ENCODE measurements around the gene DOCK3.
"Not testable (repeated sequence)": the region's sequence is repeated elsewhere in the genome, so short reads cannot be mapped to it uniquely, and the experiment has no call there.

Gene DOCK3

DNA sequence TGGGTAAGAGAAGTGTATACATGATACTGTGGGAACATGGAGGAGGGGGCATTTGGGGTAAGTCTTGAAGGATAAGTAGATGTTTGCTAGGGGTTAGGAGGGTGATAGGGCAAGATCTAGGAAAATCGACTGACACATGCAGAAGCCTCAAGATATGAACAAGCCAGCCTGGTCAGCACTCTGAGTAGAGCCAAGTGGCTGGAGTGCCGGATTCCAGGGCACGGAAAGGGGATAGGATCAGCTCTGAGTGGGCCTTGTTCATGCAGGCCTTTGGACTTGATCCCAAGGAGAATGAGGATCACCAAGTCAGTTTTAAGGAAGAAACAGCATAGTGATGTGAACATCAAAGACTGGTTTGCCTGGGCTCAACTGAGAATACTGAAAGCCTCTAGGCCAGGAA is 686.1 kb downstream of the DOCK3 start:
- no peak for DNase-seq (ENCODE audit: low read depth)

DNA sequence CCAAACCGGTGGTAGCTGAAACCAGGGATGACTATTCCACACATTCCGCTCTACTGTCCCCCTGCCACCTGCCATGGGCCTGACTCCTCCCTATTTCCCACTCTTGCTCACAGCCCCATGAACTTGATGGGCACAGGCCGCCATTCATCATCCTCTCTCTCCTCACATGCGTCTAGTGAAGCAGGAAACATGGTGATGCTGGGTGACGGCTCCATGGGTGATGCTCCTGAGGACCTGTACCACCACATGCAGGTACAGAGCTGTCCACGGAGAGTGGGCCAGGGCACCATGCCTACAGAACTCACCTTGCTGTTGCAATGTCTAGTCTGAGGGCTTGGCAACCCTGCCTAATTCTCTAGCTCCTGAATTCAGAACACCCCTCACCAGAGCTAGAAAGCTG is 687.0 kb downstream of the DOCK3 start:
- DNase-seq (ENCODE audit: low read depth) = no peak

DNA sequence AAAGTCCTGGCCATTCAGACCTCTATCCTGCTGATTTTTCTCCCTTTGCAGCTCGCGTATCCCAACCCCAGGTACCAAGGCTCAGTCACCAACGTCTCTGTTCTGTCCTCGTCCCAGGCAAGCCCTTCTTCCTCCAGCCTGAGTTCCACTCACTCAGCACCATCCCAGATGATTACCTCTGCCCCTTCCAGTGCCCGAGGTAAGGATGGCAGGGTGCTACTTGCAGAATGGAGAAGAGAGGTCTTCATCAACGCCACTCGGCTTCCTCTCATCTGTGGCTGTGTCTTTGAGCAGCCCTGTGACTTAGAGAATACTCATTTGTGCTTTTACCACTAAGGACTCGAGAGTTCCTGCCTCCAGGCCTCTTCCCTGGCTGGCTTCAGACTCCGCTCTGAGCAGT is 687.7 kb downstream of the DOCK3 start:
- DNase-seq (ENCODE audit: low read depth) = no peak

DNA sequence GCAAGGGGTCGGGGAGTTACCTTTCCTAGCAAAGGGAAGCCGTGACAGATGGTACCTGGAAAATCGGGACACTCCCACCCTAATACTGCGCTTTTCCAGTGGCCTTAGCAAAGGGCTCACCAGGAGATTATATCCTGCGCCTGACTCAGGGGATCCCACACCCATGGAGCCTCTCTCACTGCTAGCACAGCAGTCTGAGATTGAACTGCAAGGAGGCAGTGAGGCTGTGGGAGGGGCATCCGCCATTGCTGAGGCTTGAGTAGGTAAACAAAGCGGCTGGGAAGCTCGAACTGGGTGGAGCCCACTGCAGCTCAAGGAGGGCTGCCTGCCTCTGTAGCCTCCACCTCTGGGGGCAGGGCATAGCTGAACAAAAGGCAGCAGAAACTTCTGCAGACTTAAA is 693.5 kb downstream of the DOCK3 start:
- not testable (repeated sequence) for DNase-seq (ENCODE audit: low read depth)

DNA sequence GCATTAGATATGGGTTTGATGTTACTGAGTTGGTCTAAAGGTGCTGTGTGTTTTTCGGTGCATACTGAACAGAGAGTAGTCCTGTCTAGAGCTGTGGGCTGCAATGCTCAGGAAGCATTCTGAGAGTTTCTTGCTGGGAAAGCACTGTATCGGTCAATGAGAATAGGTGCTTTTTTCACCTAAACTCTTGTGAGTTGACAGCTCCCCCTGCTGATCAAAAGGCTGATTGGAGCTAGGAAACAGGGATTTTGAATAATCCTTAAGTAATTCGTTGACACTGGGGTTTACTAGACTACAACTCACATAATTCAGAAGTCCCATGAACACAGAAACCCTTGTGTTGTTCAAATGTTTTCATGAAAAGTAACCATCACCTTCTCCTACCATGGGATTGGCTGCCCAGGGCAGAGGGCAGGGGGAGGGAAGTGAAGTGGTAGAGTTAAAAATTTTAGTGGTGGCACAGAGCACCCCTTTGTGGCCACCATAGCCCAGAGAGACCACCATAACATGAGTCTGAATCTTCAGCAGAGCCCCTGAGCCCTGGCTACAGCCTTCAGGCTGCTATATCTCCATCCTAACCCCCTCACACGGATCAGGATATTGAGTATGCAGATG is 697.3 kb downstream of the DOCK3 start:
- DNase-seq (ENCODE audit: low read depth) = peak; percentile 34

DNA sequence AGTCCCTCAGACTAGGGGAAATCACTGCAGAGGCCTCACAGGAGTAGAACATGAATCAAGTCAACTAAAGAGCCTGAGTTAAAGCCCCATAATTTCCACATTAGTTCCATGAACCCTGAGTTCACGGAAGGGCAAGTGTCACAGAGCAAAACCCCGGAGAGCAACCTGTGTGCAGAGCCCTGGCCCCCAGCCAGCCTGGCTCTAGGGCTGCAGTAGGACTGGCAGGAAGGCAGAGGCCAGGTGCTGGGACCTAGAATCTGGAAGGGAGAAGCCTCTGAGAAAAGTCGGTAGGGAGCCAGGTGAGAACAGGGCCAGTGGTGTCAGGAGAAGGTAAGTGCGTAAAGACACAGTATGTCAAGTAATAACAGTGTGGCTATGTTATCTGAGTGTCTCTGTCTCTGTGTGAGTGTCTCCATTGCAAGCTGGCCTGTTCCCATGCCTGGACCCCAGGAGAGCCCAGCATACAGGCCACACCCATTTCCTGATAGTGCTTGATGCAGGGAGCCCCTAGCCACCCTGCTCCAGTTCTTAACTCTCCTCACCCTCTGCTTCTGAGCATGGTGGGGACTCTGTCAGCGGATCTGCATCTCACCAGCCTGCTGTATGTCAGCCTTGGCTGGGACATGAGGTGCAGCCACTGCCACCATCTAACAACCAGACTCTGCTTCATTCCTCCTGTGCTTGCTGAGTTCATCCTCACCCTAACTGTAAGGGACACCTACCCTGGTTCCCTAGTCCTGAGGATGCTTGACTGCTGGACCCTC is 699.1 kb downstream of the DOCK3 start:
- no peak for DNase-seq (ENCODE audit: low read depth)

DNA sequence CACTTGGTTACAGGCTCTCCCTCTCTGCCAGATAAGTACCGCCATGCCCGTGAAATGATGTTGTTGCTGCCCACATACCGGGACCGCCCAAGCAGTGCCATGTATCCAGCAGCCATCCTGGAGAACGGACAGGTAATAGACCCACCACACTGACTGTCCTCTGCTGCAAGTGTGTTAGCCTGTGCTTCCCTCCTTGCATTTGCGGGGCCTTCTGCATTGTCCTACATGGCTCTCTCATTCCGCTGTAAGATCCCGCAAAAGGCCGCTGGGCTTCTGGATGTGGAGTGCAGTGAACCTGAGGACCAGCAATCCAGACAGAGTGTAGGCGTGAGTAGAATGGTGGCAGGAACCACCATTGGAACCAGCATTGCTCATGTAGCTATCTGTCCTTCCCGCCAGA is 699.7 kb downstream of the DOCK3 start:
- no peak for DNase-seq (ENCODE audit: low read depth)

DNA sequence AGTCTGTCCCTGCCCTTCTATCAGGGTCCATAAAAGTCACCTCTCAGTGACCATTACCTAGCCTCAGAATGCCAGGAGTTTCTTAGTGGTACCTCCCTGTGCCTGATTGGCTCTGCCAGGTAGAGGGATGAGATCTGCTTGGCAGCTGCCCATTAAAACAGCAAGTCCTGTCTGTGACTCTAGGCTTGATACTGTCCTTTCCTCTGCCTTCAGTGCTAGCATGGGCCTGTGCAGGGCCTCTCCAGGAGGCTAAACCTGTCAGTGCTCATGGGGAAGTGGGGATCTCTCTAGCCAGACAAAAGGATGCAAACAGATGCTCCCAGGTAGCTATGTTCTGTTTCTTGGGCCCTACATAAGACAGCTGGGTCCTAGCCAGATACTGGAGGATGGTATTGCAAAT is 700.4 kb downstream of the DOCK3 start:
- no peak for DNase-seq (ENCODE audit: low read depth)

DNA sequence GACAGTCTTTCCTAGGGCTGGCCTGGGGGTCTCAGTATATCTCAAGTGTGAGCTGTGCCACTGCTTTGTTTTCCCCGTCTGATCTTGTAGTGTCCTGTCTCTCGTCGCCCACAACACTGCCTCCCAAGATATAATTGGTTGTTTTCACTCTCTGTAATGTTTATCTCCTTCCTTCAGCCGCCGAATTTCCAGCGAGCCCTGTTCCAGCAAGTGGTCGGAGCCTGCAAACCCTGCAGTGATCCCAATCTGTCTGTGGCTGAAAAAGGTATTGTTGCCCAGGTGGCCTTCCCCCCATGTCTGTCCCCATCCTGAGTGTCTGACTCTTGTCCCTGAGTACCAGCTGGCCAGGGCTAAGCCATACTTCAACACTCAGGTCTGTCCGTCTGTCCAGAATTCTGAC is 700.8 kb downstream of the DOCK3 start:
- no peak for DNase-seq (ENCODE audit: low read depth)

DNA sequence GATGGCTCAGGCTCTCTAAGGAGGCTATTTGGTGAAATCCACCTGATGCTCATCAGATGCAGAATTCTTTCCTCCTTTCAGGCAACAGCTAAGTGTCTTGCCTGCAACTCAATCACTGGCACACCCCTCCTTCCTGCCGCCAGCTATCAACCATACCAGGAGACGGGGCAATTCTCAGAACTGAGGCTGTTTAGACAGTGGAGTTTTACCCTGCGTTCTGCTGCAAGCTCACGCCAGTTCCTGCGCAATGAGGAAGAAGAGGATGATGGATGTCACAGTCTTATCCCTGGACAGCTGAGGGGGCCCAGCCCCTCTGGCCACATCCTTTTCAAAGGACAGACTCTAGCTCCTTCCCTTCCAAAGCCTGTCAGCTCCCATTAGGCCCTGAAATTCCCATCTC is 703.3 kb downstream of the DOCK3 start:
- no peak for DNase-seq (ENCODE audit: low read depth)

DNA sequence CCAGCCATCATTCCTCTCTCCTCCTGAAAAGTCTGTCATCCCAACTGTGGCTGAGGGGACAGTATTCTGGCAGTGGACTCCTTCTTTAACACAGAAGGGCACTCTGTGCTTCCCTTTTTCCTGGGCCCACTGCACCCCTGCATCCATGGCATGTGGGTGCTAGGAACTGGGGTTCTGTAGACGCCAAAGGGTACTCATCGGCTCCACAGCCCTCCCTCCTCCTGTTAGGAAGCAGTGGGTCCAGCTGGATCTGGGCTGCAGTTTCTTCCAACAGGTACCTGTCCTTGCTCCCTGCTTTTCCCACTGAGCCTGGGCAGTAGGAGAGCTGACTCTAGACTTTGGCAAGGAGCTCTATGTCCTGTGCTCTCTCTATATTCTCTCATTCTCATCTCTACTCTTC is 704.0 kb downstream of the DOCK3 start:
- no peak for DNase-seq (ENCODE audit: low read depth)

DNA sequence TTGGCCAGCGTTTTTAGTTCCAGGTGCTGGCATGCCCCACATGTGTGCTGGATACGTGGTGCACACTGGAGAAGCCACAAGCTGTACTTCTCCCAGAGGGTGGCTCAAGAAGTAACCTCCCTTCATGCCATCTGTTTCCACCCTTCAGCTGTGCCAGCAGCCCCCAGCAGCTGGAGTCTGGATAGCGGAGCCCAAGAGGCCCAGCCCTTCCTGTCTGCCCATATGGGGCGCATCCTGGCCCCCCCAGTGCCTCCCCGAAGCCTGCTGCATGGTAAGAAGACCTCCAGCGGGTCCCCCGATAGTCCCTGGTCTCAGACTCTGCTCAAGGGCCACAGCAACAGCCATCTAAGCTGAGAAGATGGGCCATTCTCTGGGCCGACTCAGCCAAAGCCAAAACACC is 704.6 kb downstream of the DOCK3 start:
- DNase-seq (ENCODE audit: low read depth) = no peak

DNA sequence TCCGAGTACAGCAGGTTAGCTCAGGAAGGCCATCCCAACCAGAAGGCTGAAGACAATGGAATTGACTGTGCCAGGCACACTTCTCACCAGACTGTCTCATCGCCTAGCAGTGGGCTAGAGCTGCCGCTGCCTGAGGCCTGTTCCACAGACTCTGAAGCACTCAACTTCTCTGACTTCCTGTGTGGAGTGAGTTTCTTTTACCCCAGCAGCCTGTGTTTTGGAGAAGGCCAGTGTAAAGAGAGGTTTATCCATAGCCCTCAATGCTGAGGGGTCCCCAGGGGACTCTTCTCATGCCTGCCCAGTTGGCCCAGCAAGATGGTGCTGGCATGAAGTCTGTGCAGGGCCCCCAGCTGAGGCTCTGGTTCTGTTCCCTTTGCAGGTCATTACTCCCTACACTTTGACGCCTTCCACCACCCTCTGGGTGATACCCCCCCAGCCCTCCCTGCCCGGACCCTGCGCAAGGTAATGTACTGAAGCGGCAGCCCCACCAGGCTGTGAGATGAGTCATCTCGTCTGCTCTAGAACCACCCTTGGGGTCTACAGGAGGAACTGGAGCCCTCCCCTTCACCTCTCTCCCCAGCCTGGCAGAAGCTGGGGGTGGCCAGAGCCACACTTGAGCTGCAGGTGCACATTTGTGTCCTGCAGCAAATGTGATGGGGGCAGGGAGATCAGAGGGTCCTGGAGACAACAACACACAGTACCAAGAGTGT is 705.2 kb downstream of the DOCK3 start:
- DNase-seq (ENCODE audit: low read depth) = no peak

DNA sequence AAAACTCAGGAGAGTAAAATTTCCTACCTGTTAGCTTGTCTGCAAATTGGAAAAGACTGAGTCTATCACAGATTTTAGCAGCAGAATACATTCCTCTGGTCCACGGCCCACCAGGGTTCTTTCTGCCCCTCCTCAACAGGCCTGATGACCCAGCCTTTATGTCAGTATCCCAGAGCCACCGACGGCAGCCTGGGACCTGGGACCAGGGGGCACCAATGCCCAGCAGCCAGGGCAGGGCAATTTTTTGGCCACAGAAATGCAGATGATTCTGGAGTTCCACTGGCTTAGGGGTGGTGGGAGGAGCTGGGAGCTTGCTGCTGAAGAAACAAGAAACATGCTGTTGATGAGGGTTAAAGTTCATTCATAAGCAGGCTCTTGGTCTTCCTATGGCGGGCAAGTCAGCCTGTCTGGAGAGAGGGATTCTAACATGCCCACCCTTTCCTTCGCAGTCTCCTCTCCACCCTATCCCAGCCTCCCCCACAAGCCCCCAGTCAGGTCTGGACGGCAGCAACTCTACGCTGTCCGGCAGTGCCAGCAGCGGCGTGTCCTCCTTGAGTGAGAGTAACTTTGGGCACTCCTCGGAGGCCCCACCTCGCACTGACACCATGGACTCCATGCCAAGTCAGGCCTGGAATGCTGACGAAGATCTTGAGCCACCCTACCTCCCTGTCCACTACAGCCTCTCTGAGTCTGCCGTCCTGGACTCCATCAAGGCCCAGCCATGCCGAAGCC is 706.0 kb downstream of the DOCK3 start:
- no peak for DNase-seq (ENCODE audit: low read depth)

DNA sequence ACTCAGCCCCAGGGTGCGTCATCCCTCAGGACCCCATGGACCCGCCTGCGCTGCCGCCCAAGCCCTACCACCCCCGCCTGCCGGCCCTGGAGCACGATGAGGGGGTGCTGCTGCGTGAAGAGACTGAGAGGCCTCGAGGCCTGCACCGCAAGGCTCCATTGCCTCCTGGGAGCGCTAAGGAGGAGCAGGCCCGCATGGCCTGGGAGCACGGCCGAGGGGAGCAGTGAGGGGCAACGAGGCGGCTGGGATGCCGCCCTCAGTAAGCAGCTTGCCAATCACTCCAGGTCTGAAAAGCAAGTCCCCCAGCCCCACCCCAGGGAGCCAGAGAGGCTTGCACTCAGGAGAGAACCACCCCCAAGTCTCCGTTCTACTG is 706.6 kb downstream of the DOCK3 start:
- DNase-seq (ENCODE audit: low read depth) = no peak

DNA sequence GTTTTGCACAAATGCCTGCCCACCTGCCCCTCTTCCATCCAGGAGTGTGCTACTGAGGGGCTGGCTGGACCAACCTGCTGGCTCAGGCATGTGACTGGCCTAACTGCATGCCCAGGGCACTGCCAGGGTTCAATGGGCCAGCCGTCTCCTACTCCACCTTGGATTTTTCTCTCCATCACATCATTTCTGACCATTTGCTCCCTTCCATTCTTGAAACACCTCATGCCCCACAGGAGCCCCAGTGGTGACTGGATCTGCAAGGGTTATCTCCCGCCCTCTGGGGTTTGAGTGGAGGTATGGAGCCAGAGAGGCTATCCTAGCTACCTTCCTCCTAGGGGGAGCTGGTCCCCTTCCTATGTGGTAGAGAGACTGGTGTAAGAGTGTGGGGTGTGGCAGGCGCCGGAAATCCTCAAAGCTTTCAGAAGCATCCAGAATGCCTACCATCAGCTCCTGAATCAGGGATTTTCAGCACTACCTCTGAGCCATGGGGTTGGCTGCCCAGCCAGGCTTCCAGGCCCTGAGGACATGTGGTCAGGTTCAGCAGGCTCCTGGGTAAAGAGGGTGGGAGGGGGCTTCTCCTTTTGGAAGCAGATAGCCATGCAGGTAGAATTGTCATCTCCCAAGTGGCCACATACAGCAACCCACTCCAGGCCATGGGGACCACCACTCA is 707.5 kb downstream of the DOCK3 start:
- DNase-seq (ENCODE audit: low read depth) = no peak

DNA sequence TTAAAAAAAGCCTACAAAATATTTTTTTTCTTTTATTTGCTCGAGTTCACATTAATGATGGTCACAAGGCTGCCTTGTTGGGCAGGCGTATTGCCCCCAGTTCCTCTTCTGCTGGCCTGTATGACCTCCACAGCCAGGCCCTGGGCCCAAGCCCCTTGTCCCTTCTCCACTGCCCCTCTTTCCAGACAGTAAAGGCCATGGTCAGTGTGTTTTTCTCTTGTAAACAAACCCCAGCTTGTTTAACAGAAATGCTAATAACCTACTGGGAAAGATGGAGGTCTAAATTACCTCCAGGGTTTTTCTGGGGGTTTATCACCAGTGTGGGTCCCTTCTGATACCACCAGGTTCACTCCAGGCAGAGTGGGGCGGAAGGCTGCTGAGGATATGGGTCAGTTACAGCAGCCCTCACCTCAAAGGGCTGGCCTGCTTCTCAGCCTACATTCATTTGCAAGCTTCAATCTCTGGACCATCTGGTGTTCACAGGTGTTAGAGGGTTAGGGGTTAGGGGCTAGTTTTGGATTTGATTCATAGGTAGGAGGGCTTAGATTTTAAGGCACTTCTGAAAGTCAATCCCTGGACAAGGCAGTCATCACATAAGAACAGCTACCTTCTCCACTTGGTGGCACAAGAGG is 708.3 kb downstream of the DOCK3 start:
- no peak for DNase-seq (ENCODE audit: low read depth)

DNA sequence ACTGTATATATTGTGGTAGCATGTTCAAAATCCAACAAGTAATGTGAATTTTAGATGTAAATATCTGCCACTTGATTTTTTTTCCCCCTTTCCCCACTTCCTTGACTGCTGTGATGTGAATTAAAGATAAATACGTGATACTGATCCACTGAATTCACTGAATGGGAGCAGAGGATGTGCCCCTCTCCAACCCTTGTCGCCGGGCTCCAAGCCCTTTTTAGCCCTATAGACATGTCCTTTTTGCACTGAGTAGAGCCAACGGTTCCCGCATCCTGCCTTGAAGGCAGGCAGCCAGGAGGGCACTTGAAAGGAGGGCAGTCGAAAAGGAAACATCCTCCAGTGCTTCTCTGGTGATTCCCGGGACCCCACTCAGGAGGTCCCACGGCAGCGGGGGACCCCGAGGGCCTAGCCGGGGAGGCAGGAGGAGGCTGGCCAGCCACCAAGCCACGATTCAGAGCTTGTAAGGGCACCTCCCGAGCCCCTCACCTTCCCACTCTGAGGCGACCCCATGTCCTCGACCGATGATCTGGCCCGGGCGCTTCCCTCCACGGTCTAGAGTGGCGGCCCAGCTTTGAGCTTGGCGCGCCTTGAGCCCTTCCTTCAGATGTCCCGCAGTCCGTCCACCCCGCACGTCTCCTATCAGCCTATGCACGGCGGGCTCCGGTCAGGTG is 709.5 kb downstream of the DOCK3 start:
- no peak for DNase-seq (ENCODE audit: low read depth)

DNA sequence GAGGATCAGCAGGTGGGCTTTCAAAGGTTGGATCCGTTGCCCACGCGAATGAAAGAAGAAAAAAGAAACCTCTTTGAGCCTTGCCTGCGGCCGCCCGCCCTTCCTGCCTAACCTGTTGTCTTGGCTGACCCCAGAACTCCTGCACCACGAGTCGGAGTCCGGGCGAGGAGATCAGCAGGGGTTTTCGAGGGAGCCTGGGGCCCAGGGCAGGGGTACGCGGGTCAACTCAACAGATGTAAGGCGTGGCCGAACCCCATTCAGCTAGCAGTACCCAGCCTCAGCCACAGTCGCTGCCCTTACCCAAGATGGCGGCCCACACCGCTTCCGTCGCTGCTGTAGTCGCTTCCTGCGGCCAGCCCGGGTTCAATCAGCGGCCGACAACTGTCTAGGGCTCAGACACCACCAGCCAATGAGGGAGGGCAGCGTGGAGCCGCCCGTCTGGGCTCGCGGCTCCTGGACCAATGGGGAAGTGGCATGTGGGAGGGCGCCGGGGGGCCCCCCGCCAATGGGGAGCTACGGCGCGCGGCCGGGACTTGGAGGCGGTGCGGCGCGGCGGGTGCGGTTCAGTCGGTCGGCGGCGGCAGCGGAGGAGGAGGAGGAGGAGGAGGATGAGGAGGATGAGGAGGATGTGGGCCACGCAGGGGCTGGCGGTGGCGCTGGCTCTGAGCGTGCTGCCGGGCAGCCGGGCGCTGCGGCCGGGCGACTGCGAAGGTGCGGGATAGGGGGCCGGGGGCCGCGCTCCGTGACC is 710.2 kb downstream of the DOCK3 start, which contains the start of gene MANF:
TSS of gene MANF (plus strand) at position 566 of the 748 bp plus-strand sequence. CDS start at position 618, 52 bp downstream.
- peak; percentile 95 for DNase-seq (ENCODE audit: low read depth)

DNA sequence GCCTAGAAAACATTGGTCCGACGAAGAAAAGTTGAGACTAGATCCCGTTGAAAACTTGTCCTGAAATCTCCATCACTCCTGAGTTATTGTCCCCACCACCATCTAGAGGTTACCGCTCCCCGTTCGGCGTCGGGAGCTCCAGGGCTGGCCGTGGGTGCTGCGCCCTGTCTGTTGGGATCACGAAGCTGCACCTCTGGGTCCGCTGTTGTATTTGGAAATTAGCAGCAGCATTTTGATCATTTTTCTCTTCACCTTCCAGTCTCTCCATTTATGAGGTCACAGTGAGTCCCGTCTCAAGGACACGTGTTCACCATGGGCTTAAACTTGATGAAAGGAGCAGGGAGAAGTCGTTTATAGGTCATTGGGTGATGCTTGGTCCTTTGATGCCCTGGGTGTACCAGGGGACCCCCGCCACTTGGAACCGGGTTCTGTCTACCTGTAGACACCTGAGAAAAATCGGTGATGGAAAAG is 710.9 kb downstream of the DOCK3 start:
- no peak for DNase-seq (ENCODE audit: low read depth)

Measured in stimulated activated CD8-positive, alpha-beta memory T cell treated with anti-CD3 and anti-CD28 coated beads, Interleukin-12 subunit alpha, Interleukin-12 subunit beta, amount 100 ng/mL, for 1 hour (primary cell).